ENCODE data around the gene PLPPR3.

Gene PLPPR3

DNA sequence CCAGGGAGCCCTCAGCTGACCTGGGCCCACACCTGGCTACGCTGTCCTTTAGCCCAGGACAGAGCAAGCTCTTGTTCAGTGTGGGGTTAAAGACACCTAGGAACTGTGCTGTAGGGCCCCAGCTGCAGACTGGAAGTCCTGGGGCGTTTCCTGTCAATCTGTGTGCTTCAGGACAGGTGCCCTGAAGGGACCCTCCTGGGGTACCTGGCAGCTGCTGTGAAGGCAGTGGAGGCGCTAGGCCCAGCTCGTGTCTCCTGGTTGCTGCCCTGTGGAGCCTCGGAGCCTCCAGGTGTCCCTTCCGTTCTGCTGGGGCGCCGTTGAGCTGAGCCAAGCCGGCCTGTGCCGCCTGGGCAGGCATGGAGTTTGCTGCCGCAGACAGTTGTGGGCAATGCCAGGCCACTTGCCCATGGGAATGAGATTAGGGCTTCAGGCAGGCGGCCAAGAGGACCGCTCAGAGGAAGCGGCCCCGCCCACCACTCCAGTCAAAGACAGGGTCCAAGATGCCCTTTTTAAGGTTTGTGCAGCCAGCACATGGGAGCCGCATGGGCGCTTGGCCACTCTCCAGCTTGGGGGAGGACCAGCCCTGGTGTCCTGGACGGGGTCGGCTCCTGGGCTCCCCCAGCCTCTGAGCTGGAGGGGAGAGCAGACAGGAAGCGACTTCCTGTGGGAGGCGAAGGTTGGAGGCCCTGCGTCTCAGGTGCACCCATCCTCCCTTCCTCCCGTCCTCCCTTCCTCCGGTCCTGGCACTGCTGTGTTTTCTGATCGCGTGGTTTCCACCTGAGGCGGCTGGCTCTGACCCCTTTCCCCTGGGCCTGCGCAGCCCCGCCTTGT lies 20.5 kb downstream of the PLPPR3 start:
- TF ChIP-seq, protein P1, sequence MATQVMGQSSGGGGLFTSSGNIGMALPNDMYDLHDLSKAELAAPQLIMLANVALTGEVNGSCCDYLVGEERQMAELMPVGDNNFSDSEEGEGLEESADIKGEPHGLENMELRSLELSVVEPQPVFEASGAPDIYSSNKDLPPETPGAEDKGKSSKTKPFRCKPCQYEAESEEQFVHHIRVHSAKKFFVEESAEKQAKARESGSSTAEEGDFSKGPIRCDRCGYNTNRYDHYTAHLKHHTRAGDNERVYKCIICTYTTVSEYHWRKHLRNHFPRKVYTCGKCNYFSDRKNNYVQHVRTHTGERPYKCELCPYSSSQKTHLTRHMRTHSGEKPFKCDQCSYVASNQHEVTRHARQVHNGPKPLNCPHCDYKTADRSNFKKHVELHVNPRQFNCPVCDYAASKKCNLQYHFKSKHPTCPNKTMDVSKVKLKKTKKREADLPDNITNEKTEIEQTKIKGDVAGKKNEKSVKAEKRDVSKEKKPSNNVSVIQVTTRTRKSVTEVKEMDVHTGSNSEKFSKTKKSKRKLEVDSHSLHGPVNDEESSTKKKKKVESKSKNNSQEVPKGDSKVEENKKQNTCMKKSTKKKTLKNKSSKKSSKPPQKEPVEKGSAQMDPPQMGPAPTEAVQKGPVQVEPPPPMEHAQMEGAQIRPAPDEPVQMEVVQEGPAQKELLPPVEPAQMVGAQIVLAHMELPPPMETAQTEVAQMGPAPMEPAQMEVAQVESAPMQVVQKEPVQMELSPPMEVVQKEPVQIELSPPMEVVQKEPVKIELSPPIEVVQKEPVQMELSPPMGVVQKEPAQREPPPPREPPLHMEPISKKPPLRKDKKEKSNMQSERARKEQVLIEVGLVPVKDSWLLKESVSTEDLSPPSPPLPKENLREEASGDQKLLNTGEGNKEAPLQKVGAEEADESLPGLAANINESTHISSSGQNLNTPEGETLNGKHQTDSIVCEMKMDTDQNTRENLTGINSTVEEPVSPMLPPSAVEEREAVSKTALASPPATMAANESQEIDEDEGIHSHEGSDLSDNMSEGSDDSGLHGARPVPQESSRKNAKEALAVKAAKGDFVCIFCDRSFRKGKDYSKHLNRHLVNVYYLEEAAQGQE (IDR thresholded peaks at IDR 0.05; ENCODE audit: insufficient read depth in 1 of 2, low read depth in 2 of 2, low read length in 2 of 2): no peak
- peak; percentile 36 for TF ChIP-seq FOXP2 (optimal IDR thresholded peaks at IDR 0.05; ENCODE audit: borderline replicate concordance, extremely low read depth, extremely low read length, insufficient read depth)
- no peak for TF ChIP-seq POLR2AphosphoS5 (IDR thresholded peaks at IDR 0.05; ENCODE audit: low read depth, low read length)
- peak; percentile 74; the same call in 1 of the 2 replicates for TF ChIP-seq SIN3A (IDR thresholded peaks at IDR 0.05; ENCODE audit: borderline replicate concordance, insufficient read depth, low read length)
- TF ChIP-seq TAF1 (IDR thresholded peaks at IDR 0.05; ENCODE audit: borderline replicate concordance, insufficient read depth, low read length): no peak

DNA sequence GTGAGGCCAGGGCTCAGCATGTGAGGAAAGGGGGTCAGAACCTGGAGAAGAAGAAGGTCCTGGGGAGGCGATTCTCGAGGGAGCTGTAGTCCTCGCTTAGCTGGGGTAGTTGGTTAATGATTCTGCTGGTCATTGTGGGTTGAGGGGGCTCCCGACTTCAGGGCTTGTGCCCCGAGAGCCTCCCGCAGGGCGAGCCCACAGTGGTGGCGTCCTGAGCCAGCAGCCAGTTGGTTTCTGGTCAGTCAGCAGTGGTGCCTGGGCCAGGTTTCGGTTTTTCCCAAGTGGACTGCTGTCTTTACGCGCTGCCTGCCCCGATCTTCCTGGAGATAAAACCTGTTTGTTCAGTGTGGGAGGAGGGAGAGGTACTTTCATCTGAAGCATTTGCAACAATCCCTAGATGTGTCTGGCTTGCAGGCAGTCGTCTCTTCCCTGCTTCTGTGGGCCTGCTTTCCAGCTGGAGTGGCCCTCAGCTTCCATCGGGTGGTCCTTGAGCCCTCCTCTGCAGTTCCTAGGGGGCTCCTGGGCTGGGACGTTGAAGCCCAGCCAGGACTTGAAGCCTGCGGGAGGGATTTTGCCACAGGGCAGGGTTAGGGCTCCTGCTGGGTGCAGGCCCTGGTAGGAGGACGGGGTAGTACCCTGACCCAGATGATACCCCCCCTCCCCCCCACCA lies 21.3 kb downstream of the PLPPR3 start:
- TF ChIP-seq FOXP2 (optimal IDR thresholded peaks at IDR 0.05; ENCODE audit: borderline replicate concordance, extremely low read depth, extremely low read length, insufficient read depth): no peak
- peak; percentile 31; the same call in 1 of the 2 replicates for TF ChIP-seq POLR2AphosphoS5 (IDR thresholded peaks at IDR 0.05; ENCODE audit: low read depth, low read length)
- no peak for TF ChIP-seq TAF1 (IDR thresholded peaks at IDR 0.05; ENCODE audit: borderline replicate concordance, insufficient read depth, low read length)
- TF ChIP-seq, protein P1 (IDR thresholded peaks at IDR 0.05; ENCODE audit: insufficient read depth in 1 of 2, low read depth in 2 of 2, low read length in 2 of 2): no peak
- TF ChIP-seq SIN3A (IDR thresholded peaks at IDR 0.05; ENCODE audit: borderline replicate concordance, insufficient read depth, low read length): no peak

DNA sequence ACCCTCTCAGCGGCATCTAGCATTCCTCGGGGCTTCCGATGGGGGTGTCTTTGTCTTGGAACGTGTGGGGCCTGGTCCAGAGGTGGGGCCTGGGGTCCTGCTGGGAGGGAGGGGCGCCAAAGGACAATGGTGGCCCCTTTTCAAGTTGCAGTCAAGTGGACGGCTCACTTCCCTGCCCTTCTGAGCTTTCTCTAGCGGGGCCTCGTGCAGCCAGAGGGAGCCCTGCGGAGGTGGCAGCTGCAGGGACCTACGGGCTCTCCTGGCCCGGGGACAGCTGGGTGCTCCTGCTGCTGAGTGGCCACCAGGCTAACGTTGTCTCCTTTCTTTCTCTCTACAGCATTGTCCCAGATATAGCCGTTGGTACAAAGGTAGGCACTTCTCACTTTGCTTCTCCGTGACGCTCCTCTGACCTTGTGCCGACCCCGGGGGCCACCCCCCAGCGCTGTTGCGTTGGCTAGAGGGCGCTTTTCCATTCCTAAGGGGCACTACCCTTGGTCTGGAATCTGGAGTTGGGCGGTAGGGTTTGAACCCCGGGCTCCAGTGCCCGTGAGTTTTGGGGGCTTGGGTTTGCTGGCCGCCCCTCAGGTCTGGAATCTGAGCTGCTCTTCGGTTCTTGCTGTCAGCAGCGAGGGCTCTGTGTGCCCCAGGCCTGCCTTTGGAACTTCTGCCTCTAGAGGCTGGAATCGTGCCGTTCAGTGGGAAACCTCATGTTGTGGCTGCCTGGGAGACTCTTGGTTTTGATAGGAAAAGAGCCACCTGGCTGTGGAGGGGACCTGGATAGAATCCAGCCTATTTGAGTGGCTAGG lies 22.5 kb downstream of the PLPPR3 start:
- TF ChIP-seq TAF1 (IDR thresholded peaks at IDR 0.05; ENCODE audit: borderline replicate concordance, insufficient read depth, low read length) (no peak), SIN3A (IDR thresholded peaks at IDR 0.05; ENCODE audit: borderline replicate concordance, insufficient read depth, low read length) (no peak)

DNA sequence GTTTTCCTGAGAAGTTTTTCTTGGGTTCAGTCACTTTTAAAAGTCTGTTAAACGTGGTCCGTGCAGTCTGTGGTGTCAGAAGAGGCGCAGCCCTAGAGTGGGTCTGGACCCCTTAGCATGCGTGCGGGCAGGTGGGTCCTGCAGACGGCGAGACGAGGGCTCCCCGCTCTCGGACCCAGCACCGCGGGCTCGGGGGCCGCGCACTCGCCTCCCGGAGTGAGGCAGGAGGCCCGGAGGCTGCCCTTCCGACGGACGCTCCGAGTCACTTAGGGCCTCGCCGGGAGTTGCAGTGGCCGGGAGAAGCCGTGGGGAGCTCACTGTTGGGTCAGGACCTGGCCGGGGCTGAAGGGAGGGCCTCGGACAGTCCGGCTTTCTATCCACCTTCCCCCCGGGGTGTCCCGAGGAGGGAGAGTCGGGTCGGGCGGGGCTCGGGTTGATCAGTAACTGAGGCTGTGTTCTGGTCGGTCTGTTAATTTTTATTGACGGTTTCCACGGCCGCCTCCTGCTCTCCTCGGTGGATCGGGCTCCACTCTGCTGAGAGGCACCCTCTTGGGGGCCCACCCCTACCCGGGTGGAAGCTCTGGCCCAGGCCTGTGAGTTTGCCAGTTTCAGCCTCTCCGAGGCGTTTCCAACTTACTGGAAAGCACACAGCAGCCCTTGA lies 23.2 kb downstream of the PLPPR3 start:
- TF ChIP-seq, protein P1 (IDR thresholded peaks at IDR 0.05; ENCODE audit: insufficient read depth in 1 of 2, low read depth in 2 of 2, low read length in 2 of 2): no peak
- TF ChIP-seq SIN3A (IDR thresholded peaks at IDR 0.05; ENCODE audit: borderline replicate concordance, insufficient read depth, low read length) (peak; percentile 10; the same call in 1 of the 2 replicates), FOXP2 (optimal IDR thresholded peaks at IDR 0.05; ENCODE audit: borderline replicate concordance, extremely low read depth, extremely low read length, insufficient read depth) (no peak), TAF1 (IDR thresholded peaks at IDR 0.05; ENCODE audit: borderline replicate concordance, insufficient read depth, low read length) (no peak), POLR2AphosphoS5 (IDR thresholded peaks at IDR 0.05; ENCODE audit: low read depth, low read length) (no peak)

All from PFSK-1 (cell line).